IPS-18c (cell line): ENCODE results near the gene DACH1.

ENCODE experiments used
- H3K4me3 ChIP-seq: 2 replicates; pipeline ENCODE4 v1.7.0; 2013; ENCODE audit warnings: low read depth, mild to moderate bottlenecking, low read length, moderate library complexity; ENCODE audit not compliant: insufficient read depth
- H3K9me3 ChIP-seq: one replicate; pipeline ENCODE4 v1.6.1; 2013; ENCODE audit warnings: mild to moderate bottlenecking, low read length, moderate library complexity; ENCODE audit not compliant: control insufficient read depth, insufficient read depth

Gene DACH1

GRCh38 chr13:71394176-71394575, 472.8 kb downstream of the DACH1 start:
- H3K4me3 ChIP-seq, result no peak overlapping the region
- peaks cover 2% of the 10 kb centered on the region for H3K9me3 ChIP-seq
